HG02623 (cell line): ENCODE measurements around the gene SDHAF2.
A peak's percentile ranks its signal among the peaks of the same experiment; 100 is the strongest.
"Not testable (repeated sequence)": the region's sequence is repeated elsewhere in the genome, so short reads cannot be mapped to it uniquely, and the experiment has no call there.

Source experiments
- ATAC-seq: cut with Tn5 transposase; IDR thresholded peaks from one replicate; pipeline ENCODE4 v1.9.1; 2021; ENCODE audit warnings: moderate library complexity; ENCODE audit not compliant: unreplicated experiment

Gene SDHAF2

DNA sequence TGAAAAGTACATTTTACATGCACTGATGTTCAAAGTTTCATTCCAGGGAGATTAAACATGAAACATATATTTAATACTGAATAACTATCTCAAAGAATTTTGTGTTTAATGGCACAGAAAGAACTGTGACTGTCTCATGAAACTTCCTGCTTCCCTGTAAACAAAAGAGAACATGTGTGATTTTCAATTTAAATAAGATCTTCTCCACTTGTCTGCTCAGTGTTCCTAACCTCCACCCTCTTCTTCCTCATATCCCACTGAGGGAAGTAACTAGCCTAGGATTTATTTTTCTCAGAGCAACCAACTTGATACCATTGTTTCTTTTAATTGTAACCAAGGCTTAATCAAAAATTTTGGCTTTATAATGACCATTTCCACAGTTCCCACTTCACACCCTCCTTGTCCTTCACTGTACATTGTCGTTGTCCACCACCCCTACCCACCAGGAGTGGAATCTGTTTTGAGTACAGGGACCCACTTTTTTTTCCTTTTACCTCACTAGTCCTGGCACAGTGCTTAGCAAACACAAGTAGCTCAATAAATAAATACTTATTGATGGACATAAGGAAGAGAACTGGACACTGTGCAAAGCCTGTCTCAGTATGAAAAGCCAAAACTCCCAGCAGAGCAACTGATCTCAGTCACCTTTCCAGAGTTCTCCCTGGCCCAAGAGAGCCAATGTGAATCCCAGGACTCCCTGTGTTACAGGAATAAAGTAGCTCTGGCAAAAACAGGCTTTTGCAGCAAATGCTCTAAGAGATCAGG lies 4.4 kb upstream of the SDHAF2 start:
- ATAC-seq = no peak

DNA sequence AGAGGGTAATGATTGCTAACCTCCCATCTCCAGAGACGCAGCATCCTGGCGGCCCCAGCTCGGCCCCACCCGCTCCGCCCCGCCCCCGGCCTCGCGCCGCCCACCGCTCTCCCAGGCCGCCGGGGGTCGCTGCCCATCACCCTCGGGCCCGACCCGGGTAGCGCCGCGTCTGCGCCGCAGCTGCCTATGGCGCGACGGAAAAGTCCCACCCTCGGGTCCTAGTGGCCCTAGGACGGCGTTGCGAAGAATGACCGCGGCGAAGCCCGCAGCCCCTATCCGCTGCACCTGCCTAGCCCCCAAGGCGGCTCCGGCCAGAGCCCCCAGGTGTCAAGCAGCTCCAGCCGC lies 606 bp upstream of the SDHAF2 start:
- peak; percentile 49 for ATAC-seq

DNA sequence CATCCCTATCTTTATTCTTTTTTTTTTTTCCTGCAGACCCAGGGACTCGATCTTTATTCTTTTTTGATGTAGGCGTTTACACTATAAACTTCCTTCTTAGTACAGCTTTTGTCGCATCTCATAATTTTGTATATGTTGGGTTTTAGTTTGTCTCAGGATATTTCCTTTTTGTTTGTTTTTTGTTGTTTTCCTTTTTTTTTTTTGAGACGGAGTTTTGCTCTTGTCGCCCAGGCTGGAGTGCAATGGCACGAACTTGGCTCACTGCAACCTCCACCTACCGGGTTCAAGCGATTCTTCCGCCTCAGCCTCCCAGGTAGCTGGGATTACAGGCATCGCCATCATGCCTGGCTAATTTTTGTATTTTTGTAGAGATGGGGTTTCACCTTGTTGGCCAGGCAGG lies 915 bp downstream of the SDHAF2 start:
- ATAC-seq = not testable (repeated sequence)

DNA sequence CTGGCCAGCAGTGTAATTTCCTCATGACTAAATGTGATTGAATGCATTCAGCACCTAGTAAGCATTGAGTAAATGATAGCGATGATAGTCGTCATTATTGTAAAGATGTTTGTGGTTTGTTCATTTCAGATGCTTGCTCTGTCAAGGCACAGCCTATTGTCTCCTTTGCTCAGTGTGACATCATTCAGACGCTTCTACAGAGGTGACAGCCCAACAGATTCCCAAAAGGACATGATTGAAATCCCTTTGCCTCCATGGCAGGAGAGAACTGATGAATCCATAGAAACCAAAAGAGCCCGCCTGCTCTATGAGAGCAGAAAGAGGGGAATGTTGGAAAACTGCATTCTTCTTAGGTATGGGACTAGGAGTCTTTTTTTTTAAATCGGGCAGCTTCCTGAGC lies 7.6 kb downstream of the SDHAF2 start:
- ATAC-seq = no peak

DNA sequence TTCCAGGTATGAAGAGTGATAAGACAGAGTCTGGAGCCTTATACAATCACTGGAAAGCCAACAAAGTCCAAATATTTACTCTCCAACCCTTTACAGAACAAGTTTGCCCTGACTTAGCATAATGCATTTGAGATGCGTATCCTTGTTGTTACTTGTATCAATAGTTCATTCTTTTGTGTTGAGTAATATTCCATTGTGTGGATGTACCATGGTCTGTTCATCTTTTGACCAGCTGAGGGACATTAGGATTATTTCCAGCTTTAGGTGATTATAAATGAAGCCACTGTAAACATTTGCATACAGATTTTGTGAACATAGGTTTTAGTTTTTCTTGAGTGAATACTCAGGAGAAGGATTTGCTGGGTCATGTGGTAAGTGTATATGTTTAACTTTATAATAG lies 9.7 kb downstream of the SDHAF2 start:
- ATAC-seq = no peak

DNA sequence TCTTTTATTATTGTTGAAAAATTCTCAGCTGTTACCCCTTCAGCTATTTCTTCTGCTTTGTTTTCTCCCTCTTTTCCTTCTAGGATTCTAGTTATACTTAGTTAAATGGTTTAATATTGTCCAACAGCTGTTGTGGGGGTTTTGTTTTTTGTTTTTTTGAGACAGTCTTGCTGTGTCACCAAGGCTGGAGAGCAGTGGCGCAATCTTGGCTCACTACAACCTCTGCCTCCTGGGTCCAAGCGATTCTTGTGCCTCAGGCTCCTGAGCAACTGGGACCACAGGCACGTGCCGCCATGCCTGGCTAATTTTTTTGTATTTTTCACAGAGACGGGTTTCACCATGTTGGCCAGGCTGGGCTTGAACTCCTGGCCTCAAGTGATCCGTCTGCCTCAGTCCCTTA lies 12.7 kb downstream of the SDHAF2 start:
- no peak for ATAC-seq

DNA sequence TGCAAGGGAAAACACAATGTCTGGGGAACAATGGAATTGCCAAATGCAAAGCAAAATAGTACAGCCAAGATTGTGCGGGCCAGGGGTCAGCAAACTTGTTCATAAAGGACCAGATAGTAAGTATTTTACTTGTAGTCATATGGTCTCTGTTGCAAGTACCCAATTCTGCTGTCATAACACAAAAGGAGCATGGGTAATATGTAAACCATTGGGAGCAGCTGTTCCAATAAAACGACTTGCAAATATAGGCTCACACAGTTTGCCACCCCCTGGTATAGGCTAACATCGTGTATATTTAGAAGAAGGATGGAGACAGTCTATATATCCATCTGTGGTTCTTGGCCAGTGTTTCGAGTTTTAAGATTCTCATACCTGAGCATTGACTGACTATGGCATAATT lies 15.6 kb downstream of the SDHAF2 start:
- ATAC-seq = no peak

DNA sequence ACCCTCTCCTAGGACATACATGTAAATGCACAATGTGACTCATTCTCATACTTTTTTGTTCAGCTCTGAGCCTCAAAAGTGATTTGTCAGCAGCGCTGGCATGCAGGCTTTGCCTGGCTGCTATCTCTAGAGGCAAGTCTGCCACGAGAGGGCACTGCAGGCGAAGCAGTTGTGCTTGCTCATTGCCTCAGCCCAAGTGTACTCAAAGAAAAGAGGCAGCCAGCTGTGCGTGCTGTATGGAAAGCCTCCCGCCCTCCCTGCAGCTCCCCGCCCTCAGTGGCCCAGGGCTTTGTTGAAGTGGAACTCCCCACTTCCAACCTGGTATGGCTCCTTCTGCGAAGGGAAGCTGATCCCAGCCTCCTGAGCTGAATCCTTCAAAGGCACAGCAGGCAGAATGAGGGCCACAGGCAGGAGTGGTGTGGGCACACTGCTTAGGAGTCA lies 16.3 kb downstream of the SDHAF2 start:
- ATAC-seq = peak; percentile 67

DNA sequence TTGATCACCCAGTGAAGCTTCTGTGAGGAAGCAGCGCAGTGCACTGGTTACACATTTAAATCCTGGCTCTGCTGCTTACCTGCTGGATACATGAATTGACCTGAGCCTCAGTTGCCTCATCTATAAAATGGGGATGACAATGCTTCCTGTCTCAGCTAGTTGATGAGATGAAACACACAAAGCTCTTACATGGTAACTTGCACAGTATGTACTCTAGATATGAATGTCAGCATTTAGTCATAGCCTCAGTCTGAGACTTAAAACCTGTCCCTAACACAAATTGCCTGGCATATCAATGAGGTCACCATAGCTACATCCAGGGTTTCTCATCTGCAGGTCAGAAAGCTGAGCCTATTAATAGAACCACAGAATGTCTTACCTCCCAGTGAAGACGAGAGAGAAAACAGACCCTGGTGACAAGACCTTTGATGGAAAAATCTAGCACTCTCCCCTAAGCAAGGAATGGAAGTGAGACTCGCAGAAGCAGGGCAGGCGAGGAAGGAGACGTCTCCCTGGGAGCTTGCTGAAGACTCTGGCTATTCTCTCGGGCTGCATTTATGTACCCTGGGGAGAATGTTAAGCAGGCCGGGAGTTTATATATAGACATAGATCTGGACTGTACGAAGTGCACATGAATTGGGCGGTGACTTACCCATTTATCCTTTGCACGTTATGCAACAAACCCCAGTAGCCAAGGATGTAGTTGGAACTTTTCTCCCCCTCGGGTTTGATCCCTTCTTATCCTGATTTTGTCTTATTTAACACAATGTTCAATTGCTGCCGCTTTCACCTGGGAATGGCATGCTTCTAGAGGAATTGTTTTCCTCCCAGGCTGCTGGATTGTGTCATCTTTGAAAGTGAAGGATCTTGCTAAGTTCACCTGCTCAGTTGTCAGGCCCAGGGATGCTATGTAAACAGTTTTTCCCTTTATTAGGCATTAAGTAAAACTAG lies 18.0 kb downstream of the SDHAF2 start:
- no peak for ATAC-seq

DNA sequence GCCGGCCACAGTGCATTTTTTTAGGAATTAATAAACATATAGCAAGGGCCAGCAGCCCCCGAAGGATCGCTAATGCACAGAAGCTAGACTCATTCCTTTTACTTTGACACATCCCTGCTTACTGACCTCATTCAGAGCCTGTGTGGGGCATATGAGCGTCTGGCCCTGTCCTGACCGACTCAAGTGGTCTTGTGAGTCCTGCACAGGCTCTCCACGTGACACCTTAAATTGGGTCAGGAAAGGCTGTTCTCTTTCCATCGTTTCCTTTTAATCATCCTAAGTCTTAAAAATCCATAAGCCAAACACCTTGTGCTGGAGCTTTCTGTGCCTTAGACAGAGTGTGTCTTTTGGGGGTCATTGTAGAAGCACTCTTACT lies 18.6 kb downstream of the SDHAF2 start:
- ATAC-seq = no peak

DNA sequence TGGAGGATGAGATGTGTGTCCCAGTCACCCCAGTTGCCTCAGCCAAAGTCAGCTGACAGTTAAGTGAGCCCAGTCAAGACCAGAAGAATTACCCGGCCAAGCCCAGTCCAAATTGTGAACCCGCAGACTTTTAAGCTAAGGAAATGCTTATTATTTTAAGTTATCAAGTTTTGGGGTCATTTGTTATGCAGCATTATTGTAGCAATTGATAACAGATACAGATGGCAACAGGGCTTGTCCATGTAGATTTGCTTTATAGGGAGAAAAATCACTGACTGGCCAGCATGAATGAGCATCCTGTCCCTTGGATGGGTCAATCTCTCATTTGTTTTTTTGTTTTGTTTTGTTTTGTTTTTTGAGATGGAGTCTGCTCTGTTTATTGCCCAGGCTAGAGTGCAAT lies 22.9 kb downstream of the SDHAF2 start:
- no peak for ATAC-seq

DNA sequence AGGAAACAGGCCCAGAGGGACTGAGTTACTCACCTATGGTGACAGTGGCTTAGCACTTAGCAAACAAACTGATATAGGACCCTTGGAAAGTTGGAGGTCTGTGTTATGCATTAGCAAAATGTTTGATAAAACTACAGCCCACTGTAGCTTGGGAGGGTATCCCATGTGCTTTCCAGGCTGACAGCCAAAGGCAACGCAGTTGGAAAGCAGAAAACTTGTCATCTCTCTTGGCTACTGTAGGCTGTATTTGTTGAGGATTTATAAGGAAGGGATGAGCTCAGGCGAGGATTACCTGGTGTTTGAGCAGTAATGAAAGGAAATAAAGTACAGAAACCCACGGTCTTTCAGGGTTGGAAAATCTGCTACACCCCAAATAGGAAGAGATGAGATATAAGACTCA lies 23.8 kb downstream of the SDHAF2 start:
- no peak for ATAC-seq

DNA sequence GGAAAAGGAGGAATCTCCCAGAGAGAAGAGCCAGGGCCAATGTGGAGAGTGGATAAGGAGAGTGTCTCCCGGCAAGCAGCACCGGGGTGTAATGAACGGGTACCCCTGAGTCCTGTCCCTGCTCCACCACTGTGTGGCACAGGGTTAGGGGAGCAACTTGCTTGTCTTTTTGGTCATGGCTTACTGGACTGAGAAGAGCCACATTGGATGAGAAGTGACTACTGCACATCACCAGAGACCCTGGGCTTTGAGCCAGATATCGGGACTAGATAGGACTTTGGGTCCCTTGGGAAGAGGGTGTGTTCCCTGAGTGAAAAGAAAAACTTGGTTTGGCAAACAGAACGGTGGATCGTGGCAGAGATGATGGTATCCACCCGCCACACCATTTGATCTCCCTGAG lies 24.6 kb downstream of the SDHAF2 start:
- ATAC-seq = no peak

DNA sequence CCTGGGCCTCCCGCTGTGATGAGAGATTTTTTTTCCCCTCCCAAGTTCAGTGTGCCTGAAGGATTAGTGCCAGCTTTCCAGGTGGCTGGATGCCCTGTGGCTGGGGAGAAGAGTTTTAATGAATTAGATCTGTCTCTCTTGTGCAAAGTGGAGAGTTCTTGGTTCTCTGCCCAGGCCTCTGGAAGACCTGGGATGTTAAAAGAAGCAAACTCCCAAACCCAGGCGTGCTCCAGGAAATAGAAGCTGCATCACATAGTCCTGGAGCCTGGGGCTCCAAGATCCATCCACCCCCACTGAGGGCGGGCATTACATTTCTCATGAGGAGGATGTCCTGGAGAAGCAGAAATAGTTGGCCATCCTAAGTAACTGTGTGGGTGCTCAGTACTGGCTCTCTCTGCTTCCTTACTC lies 30.6 kb downstream of the SDHAF2 start:
- ATAC-seq = no peak

DNA sequence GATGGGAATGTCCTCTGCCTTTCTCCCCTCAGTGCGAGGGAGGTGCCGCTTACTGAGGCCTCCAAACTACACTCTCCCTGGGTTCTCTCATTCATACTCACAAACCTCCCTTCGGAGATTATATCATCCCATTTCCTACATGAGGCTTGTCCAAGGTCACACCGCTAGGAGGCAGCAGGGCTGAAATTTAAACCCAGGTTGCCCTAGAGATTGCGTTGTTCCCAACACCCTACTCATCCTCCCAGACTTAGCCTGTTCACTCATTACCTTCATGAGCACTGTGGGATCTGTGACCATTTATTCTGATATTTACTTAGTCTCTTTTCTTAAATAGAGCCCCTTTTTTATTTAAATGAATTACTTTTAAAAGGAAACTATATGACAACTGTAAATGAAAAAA lies 31.1 kb downstream of the SDHAF2 start:
- no peak for ATAC-seq

DNA sequence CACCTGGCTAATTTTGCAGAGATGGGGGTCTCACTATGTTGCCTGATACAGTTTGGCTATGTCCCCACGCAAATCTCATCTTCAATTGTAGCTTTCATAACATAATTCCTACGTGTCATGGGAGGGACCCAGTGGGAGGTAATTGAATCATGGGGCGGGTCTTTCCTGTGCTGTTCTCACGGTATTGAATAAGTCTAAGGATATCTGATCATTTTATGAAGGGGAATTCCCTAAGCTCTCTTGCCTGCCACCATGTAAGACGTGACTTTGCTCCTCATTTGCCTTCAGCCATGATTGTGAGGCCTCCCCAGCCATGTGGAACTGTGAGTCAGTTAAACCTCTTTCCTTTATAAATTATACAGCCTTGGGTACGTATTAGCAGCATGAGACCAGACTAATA lies 37.7 kb downstream of the SDHAF2 start:
- ATAC-seq = not testable (repeated sequence)

DNA sequence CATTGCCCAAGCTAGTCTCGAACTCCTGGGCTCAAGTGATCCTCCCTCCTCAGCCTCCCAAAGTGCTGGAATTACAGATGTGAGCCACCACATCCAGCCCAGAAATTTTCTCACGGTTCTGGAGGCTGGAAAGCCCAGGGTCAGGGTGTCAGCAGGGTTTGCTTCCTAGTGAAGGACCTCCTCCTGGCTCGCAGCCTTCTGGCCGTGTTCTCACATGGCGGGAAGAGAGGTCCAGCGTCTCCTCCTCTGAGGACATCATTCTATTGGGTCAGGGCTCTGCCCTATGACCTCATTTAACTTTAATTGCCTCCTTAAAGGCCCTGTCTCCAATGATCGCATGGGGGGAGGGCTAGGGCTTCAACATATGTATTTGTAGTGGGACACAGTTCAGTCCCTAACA lies 38.1 kb downstream of the SDHAF2 start:
- no peak for ATAC-seq

DNA sequence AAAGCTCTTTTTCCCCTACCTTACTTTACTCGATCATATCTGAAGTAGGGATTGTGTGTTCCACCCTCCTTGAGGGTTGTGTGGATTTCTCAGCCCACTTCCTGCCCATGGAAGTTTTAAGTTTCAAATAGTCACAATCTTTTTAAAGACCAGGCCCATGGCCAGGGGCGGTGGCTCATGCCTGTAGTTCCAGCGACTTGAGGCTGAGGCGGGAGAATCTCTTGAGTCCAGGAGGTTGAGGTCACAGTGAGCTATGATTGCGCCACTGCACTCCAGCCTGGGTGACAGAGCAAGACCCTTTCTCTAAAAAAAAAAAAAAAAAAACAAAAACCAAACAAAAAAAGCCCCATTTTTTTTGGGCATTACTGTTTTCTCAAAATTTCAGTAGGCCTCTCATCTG lies 42.4 kb downstream of the SDHAF2 start:
- no peak for ATAC-seq

DNA sequence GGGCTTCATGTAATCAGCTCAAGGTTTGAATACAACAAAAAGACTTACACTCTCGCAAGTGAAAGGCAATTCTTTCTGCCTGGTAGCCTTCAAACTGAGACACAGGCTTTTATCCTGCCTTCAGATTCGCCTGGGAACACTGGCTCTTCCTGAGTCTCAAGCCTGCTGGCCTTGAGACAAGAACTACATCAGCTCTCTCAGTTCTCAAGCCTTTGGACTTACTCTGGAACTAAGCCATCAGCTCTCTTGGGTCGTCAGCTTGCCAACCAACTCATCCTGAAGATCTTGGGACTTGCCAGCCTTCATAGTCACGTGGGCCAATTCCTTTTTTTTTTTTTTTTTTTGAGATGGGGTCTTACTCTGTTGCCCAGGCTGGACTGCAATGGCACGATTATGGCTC lies 42.9 kb downstream of the SDHAF2 start:
- ATAC-seq = no peak

DNA sequence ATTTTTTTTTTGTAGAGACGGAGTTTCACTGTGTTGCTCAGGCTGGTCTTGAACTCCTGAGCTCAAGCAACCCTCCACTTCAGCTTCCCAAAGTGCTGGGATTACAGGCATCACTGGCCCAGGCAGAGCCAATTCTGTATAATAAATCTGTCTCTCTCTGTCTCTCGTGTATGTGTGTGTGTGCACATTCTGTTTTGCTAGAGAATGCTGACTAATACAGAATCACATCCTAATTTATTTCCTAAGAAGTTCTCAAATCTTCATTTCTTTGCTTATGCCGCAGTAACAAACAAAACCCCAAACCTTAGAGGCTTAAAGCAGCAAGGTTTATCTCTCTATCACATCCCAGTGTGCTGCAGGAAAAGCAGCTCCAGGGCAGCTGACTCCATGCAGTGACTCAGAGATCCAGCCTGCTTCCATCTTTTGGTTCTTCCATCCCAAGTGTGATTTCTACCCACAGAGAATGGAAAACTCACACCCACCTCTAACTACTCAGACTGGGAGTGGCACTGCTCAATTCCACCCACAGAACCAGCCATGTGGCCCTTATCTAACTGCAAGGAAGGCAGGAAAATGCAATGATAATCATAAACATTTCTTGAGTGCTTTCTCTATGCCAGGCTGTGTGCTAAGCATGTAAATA lies 43.6 kb downstream of the SDHAF2 start:
- ATAC-seq = no peak

DNA sequence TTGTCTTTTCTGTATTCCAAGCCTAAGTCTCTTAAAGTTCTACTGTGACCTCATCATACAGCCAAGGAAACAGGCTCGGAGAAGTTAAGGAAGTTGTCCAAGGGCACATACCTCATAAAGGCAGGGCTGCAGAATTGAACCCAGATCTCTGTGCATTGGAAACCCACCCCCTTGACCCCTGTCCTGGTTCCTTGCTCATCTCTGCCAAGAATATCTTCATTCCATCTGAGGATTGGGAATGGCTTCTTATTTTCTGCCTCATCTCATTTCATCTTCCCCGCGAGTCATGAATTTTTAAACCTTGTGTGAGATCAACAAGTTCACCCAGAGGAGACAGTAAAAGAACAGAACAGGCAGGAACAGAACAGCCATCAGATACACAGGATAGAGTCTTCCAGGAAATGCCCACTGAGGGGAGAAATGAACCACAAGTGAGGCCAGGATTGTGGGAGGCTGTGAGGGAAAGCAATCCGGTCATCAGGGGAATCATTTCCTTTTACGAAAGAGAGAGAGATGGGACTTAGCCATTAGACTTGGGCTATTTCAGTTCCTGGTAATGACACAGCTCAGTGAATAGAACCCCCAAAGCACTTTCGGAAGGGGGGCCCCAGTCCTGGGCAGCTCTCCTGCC lies 44.2 kb downstream of the SDHAF2 start:
- no peak for ATAC-seq
